ENCODE measurements around the gene RPP25L. TPM values are rescaled to one million over a fixed set of nuclear protein-coding genes. Genes with fewer than 3 reads are reported as not detected.

The RPP25L gene
- total and polyA plus RNA-seq, 10 of the 15 experiments (the other 5 are each of a cell fraction or from before 2014, with no cell fraction given), result 7.7 to 30.2 (median 16.8) TPM

DNA sequence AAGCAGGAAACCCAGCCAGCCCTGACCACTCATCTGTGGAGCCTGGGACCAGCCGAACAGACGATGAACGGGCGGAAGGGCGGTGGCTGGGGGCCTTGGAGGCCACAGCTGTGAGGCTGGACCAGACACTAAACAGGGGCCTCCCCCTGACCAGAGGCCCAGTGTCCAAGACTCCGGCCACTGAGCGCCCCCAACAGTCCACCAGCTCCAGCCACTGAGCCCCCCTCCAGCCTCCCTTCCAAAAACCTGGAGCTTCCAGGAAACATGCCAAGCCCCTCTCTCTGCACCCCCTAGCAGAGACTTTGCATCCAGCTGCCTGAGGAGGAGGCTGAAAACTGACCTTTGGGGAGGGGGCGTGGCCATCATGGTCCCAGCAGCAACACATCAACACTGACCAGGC, 45.6 kb downstream of the RPP25L start:
- H3K9ac ChIP-seq (ENCODE audit: control insufficient read depth, insufficient read depth, low read length), result no peak overlapping the region
- no peaks in the 10 kb centered on the region for H3K79me2 ChIP-seq (ENCODE audit: control insufficient read depth, insufficient read depth, low read length)
- peaks cover 3% of the 10 kb centered on the region; the same call in 1 of the 2 replicates for H4K20me1 ChIP-seq (ENCODE audit: control insufficient read depth, insufficient read depth)
- intact Hi-C loops (cut with micrococcal nuclease; ENCODE audit: unreplicated experiment), result no loop called here
- H3K27ac ChIP-seq (ENCODE audit: control insufficient read depth, insufficient read depth), result no peak overlapping the region
- peaks cover 6 to 9% of the 10 kb centered on the region in 2 experiments; a peak in 3 of 4 replicates for H3K27me3 ChIP-seq (replicated peaks in 1 of 2; ENCODE audit: control insufficient read depth in 2 of 2, insufficient read depth in 2 of 2, low read length in 1 of 2)
- H3K36me3 ChIP-seq (ENCODE audit: control insufficient read depth in 2 of 2, insufficient read depth in 2 of 2, low read length in 1 of 2), result no peaks in the 10 kb centered on the region
- ATAC-seq, result no peak
- ChIA-PET SMC1A (ENCODE audit: uncharacterized antibody, unreplicated experiment) (interaction anchor here (0.5 kb wide), 1 partner anchor 131 kb away, joined by 3 read pairs; no protein-coding TSS in a partner anchor), CTCF (no interaction called here), RAD21 (ENCODE audit: unreplicated experiment) (no interaction called here), POLR2A (no interaction called here)
- DNase-seq (ENCODE audit: low read depth, low spot score), result no peak
- 64% methylated on average over 8 of the region's 8 CpGs for WGBS (ENCODE audit: insufficient coverage, insufficient replicate concordance, low lambda C conversion rate, missing lambda C conversion rate)
- BruUV-seq (replicated peaks), result no TSS peak
- TF ChIP-seq CBX3 (IDR thresholded peaks at IDR 0.05; ENCODE audit: borderline replicate concordance, low read depth) (no peak), HDAC6 (IDR thresholded peaks at IDR 0.05; ENCODE audit: unreplicated experiment) (no peak), RAD51 (IDR thresholded peaks at IDR 0.05) (no peak)
- H3K4me1 ChIP-seq (ENCODE audit: control insufficient read depth, insufficient read depth, low read length), result no peaks in the 10 kb centered on the region
- no peak overlapping the region for H3K4me3 ChIP-seq
- in situ Hi-C loops (cut with MboI), result no loop called here
- H3K4me2 ChIP-seq (ENCODE audit: control insufficient read depth, insufficient read depth), result no peak overlapping the region
- no peak overlapping the region for H2AFZ ChIP-seq (ENCODE audit: control insufficient read depth, low read depth, low read length)
- FAIRE-seq, result no peak
- H3K9me3 ChIP-seq (replicated peaks; ENCODE audit: control insufficient read depth, insufficient read depth, low read length), result peaks cover 6% of the 10 kb centered on the region; the same call in 2 of the 3 replicates

DNA sequence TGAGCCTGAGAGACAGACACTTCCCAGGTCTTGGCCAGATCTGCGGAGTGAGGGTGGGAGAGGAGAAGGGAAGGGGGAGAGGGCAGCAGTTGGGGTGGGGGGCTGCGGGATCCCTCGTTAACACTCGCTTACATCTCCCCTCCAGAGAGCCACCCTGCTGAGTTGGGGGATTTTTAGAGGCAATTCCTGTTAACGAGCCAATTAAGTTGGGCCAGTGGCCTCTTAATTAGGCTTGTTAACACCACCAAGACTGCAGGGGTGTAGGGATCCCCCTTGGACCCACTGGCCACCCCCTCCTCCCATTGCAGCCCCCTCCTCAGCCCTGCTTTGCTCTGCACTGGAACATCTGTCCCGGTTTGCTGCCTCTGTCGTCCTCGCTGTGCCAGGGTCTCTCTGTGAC, 46.0 kb downstream of the RPP25L start:
- SMC1A ChIA-PET (ENCODE audit: uncharacterized antibody, unreplicated experiment), result interaction anchor here (0.5 kb wide), 1 partner anchor 131 kb away, joined by 3 read pairs; no protein-coding TSS in a partner anchor
- RAD21 ChIA-PET (ENCODE audit: unreplicated experiment), result no interaction called here
- Histone ChIP-seq H3K4me1 (ENCODE audit: control insufficient read depth, insufficient read depth, low read length) (no peaks in the 10 kb centered on the region), H3K4me3 (no peak overlapping the region), H3K27me3 (replicated peaks in 1 of 2; ENCODE audit: control insufficient read depth in 2 of 2, insufficient read depth in 2 of 2, low read length in 1 of 2) (peaks cover 6 to 9% of the 10 kb centered on the region in 2 experiments; a peak in 3 of 4 replicates), H4K20me1 (ENCODE audit: control insufficient read depth, insufficient read depth) (peaks cover 3% of the 10 kb centered on the region; the same call in 1 of the 2 replicates), H2AFZ (ENCODE audit: control insufficient read depth, low read depth, low read length) (no peak overlapping the region), H3K4me2 (ENCODE audit: control insufficient read depth, insufficient read depth) (no peak overlapping the region), H3K27ac (ENCODE audit: control insufficient read depth, insufficient read depth) (no peak overlapping the region), H3K36me3 (ENCODE audit: control insufficient read depth in 2 of 2, insufficient read depth in 2 of 2, low read length in 1 of 2) (no peaks in the 10 kb centered on the region), H3K79me2 (ENCODE audit: control insufficient read depth, insufficient read depth, low read length) (no peaks in the 10 kb centered on the region), H3K9ac (ENCODE audit: control insufficient read depth, insufficient read depth, low read length) (no peak overlapping the region), H3K9me3 (replicated peaks; ENCODE audit: control insufficient read depth, insufficient read depth, low read length) (peaks cover 6% of the 10 kb centered on the region; the same call in 2 of the 3 replicates)
- POLR2A ChIA-PET, result no interaction called here
- TF ChIP-seq CHD4 (IDR thresholded peaks at IDR 0.05) (no peak), CBX3 (IDR thresholded peaks at IDR 0.05; ENCODE audit: borderline replicate concordance, low read depth) (no peak), POLR2AphosphoS5 (IDR thresholded peaks at IDR 0.05; ENCODE audit: low read length) (no peak), SUPT20H (IDR thresholded peaks at IDR 0.05; ENCODE audit: borderline replicate concordance, control insufficient read depth, low read depth, low read length) (no peak), HDAC6 (IDR thresholded peaks at IDR 0.05; ENCODE audit: unreplicated experiment) (no peak), ZSCAN29 (IDR thresholded peaks at IDR 0.05) (no peak), EGR1 (IDR thresholded peaks at IDR 0.05; ENCODE audit: borderline replicate concordance in 1 of 2, low read depth in 2 of 2, low read length in 2 of 2) (no peak)
- TF ChIP-seq, protein P1, sequence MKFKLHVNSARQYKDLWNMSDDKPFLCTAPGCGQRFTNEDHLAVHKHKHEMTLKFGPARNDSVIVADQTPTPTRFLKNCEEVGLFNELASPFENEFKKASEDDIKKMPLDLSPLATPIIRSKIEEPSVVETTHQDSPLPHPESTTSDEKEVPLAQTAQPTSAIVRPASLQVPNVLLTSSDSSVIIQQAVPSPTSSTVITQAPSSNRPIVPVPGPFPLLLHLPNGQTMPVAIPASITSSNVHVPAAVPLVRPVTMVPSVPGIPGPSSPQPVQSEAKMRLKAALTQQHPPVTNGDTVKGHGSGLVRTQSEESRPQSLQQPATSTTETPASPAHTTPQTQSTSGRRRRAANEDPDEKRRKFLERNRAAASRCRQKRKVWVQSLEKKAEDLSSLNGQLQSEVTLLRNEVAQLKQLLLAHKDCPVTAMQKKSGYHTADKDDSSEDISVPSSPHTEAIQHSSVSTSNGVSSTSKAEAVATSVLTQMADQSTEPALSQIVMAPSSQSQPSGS (IDR thresholded peaks at IDR 0.05; ENCODE audit: low read length), result no peak
- TF ChIP-seq, protein P2, sequence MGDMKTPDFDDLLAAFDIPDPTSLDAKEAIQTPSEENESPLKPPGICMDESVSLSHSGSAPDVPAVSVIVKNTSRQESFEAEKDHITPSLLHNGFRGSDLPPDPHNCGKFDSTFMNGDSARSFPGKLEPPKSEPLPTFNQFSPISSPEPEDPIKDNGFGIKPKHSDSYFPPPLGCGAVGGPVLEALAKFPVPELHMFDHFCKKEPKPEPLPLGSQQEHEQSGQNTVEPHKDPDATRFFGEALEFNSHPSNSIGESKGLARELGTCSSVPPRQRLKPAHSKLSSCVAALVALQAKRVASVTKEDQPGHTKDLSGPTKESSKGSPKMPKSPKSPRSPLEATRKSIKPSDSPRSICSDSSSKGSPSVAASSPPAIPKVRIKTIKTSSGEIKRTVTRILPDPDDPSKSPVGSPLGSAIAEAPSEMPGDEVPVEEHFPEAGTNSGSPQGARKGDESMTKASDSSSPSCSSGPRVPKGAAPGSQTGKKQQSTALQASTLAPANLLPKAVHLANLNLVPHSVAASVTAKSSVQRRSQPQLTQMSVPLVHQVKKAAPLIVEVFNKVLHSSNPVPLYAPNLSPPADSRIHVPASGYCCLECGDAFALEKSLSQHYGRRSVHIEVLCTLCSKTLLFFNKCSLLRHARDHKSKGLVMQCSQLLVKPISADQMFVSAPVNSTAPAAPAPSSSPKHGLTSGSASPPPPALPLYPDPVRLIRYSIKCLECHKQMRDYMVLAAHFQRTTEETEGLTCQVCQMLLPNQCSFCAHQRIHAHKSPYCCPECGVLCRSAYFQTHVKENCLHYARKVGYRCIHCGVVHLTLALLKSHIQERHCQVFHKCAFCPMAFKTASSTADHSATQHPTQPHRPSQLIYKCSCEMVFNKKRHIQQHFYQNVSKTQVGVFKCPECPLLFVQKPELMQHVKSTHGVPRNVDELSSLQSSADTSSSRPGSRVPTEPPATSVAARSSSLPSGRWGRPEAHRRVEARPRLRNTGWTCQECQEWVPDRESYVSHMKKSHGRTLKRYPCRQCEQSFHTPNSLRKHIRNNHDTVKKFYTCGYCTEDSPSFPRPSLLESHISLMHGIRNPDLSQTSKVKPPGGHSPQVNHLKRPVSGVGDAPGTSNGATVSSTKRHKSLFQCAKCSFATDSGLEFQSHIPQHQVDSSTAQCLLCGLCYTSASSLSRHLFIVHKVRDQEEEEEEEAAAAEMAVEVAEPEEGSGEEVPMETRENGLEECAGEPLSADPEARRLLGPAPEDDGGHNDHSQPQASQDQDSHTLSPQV (IDR thresholded peaks at IDR 0.05), result no peak
- CTCF ChIA-PET, result no interaction called here
- BruUV-seq (replicated peaks), result no TSS peak
- FAIRE-seq (no peak), DNase-seq (ENCODE audit: low read depth, low spot score) (no peak), ATAC-seq (no peak)
- intact Hi-C loops (cut with micrococcal nuclease; ENCODE audit: unreplicated experiment) (no loop called here), in situ Hi-C loops (cut with MboI) (no loop called here)
- WGBS (ENCODE audit: insufficient coverage, insufficient replicate concordance, low lambda C conversion rate, missing lambda C conversion rate), result 35% methylated on average over 7 of the region's 8 CpGs

All from GM12878 (cell line).